HG03354 (cell line): Measurements from ENCODE around the gene PLA2G4D.
A peak's percentile ranks its signal among the peaks of the same experiment; 100 is the strongest.

Experiments used
- ATAC-seq: cut with Tn5 transposase; IDR thresholded peaks from one replicate; pipeline ENCODE4 v1.9.1; 2021; ENCODE audit warnings: mild to moderate bottlenecking; ENCODE audit not compliant: unreplicated experiment, poor library complexity, severe bottlenecking

Gene PLA2G4D

DNA sequence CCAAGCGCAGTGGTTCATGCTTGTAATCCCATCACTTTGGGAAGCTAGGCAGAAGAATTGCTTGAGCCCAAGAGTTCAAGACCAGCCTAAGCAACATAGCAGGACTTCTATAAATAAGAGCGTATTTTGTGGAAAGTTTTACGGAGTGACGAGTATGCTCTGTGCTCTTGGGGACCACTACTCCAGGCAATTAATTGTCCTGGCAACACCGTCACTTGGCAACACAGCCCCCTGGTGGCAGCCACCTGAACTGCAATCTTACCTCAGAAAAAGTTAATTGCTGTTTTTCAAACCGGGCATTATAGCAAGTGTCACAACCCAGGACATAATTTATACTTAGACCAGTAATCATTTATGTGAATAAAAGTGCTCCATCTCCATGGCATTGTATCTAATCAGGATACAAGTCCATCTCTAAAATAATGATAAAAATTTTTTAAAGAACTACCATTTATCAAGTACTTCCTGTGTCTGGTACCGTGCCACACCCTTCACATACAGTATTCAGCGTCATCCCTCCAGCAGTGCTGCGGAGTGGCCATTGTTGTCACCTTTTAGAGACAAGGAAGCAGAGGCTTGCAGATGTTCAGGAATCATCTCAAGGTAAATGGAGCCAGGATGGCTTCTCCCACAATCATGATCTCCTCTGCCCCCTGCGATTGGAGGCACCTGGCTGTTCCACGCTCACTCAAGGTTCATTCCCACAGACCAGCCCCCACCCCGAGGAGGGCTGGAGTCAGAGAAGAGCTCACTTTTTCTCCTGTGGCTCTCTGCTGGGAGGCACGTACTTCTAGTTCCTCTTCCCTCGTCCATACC, 34.5 kb downstream of the PLA2G4D start:
- no peak for ATAC-seq

DNA sequence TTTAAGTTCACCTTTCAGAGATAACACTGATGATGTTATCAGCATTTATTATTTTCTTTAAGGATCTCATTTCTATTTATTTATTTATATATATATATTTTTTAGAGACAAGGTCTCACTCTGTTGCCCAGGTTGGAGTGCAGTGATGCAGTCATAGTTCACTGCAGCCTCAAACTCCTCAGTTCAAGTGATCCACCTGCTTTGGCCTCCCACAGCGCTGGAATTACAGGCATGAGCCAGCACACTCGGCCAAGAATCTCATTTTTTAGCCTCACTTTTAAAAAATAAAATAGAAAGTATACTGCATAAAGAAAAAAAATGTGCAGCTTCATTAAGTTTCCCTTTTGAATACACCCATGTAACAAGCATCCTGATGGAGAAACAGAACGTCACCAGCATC, 35.6 kb downstream of the PLA2G4D start:
- no peak for ATAC-seq

DNA sequence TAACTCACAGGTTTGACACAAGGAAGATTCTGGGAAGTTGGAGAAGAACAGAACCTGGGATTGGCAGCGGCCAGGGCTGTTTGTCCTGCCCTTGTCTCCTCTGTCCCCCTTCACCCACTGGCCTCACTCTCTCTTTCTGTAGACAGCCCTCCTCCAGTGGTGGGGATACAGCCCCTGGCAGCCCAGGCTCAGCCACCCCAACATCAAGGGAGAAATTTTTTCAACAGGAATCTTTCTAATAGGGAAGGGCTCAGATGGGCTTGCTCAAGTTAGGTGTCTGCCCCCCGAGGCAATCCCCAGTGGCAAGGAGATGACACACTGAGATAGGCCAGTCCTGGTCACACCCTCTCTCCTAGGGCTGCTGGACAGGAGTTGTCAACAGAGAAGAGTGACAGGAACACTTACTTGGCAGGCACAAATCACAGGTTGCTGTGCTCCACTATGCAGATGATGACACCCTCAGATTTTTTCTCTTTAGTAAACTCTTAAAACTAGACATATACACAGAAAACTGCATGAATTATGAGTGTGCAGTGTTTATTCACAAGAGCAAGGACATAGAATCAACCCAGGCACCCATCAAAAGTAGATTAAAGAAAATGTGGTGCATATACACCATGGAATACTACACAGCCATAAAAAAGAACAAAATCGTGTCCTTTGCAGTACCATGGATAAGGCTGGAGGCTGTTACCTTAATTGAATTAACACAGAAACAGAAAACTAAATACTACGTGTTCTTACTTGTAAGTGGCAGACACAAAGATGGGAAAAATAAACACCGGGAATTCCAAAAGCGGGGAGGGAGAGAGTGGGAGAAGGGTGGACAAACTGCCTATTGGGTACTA, 36.3 kb downstream of the PLA2G4D start:
- ATAC-seq: no peak

DNA sequence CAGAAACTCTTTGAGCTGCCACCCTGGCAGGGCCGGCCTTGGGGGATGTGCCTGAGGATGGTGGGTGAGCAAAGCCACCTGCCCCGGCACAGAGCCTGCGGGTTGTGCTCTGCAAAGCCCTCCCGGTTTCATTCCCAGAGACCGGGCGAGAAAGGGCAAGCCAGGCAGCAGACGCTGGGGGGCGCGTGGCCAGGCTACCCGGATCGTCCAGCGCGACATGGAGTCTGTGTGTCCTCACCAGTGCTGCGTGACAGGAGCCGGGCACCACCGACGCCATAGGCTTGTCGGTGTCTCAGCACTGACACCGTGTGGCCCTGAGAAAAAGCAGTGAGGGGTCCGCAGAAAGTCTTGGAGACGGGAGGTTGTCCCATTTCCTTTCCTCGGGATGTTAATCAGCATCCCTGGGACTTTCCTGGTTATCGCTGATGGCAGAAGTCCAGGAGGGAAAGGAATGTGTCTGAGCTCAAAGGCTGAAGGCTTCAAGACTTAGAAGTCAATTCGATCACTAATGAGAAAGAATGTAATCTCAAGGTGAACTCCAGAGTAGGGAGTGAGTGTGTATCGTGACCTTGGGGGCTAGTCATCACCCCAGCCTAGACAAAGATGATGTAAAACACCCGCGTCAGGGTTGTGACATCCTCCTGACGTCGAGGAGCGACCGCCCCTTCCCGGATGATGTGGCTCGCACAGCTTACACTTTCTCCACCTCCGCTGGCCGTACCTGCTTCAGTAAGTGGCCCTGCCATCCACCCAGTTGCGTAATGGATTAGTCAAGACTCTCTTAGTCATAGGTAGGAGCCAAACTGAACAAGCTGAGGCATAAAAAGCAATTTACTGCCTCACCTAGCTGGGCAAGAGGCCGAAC, 37.2 kb downstream of the PLA2G4D start:
- no peak for ATAC-seq

DNA sequence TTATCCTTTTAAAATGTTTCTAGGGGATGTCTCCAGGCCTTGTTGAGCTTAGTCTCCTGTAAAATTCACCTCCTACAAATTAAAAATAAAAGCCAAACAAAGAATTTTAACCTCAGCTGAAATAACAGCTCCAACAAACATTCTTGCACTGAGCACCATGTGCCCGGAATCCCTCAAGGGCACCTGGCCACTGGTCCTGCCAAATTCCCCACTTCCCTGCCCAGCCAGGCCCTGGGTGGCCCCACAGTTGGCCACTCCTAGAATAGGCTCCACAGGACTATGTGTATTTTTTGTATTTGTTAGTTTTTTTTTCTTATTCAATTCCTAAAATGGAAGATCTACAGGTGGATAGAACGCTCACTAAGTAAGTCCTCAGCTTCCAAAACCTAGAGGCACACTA, 40.4 kb downstream of the PLA2G4D start:
- ATAC-seq: no peak

GRCh38 chr15:42053010-42053409, 41.4 kb downstream of the PLA2G4D start:
- ATAC-seq: no peak

GRCh38 chr15:42050484-42051255, 43.7 kb downstream of the PLA2G4D start:
- no peak for ATAC-seq

DNA sequence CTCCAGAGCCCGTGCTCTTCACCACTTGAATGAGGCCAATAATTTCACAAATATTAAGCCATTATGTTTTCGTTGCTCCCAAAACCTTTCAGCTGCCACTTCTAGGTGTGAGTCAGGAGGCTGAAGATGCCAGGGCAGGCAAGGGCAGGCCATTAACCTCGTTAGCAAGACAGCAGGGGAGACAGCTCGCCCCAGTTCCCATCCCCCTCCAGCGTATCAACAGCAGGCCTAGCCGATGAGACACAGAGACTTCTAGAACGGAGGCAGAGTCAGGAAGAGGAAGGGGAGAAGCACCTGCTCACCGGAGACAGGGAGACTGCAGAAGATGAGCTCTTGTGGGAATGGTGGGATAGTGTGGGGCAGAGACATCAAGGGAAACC, 45.6 kb downstream of the PLA2G4D start:
- no peak for ATAC-seq

GRCh38 chr15:42048080-42048820, 46.1 kb downstream of the PLA2G4D start:
- no peak for ATAC-seq

DNA sequence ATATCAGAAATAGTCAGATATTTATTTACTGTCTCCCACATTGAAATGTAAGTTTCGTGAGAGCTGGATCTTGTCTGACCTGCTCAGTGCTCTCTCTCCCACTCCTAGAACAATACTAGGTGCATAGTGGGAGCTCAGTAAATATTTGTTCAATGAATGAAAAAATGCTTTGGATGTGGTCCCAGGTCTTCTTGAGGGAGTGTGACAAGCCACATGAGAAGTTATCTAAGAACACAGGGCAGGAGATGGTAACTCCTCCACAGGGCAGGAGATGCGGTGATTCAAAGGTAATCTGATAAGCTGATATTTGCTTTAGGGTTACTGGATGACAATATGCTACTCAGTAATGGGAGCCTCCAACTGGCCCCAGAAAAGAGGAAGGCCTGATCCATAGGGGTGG, 47.8 kb downstream of the PLA2G4D start:
- ATAC-seq: no peak

- no peak for ATAC-seq
Observed at GRCh38 chr15:42045211-42045615, 49.1 kb downstream of the PLA2G4D start.

DNA sequence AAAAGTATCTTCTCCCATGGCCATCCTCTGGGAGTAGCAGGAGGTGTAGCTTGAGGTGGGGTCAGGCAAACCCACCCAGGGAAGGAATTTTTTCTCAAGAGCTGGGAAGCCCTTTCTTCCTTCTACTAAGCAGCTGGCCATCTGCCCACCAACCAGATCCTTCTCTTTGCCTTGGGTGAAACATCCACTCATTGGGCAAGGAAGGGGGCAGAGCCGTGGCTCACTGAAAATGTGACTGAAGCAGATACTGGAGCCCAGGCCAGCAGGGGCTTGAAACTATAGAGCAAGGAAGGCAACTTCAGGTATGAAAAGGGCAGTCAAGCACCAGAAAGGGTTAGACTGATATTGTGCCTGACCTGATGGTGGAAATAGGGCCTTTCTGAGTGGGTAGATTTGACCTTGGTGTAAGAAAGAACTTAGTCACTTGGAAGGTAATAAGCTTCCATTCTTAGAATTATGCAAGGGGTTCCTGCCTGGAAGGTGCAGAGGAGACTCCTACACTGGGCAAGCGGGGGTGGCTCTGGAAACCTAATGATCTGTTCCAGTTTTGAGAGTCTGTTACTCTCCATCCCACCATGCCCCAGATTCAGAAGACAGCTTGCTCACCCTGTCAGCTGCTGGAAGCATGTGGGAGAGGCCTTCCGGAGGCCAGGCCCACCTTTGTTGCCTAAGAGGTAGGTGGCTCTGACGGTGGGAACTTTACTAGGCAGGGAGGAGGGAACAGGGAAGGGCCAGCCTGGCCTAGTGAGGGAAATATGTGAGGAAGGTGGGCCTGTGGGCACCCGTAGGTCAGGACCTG, 51.6 kb downstream of the PLA2G4D start:
- ATAC-seq: no peak

- ATAC-seq: no peak
Observed at GRCh38 chr15:42038401-42038800, 56.0 kb downstream of the PLA2G4D start.

- ATAC-seq: no peak
Observed at GRCh38 chr15:42037656-42038055, 56.7 kb downstream of the PLA2G4D start.

GRCh38 chr15:42036966-42037365, 57.4 kb downstream of the PLA2G4D start:
- ATAC-seq: no peak

DNA sequence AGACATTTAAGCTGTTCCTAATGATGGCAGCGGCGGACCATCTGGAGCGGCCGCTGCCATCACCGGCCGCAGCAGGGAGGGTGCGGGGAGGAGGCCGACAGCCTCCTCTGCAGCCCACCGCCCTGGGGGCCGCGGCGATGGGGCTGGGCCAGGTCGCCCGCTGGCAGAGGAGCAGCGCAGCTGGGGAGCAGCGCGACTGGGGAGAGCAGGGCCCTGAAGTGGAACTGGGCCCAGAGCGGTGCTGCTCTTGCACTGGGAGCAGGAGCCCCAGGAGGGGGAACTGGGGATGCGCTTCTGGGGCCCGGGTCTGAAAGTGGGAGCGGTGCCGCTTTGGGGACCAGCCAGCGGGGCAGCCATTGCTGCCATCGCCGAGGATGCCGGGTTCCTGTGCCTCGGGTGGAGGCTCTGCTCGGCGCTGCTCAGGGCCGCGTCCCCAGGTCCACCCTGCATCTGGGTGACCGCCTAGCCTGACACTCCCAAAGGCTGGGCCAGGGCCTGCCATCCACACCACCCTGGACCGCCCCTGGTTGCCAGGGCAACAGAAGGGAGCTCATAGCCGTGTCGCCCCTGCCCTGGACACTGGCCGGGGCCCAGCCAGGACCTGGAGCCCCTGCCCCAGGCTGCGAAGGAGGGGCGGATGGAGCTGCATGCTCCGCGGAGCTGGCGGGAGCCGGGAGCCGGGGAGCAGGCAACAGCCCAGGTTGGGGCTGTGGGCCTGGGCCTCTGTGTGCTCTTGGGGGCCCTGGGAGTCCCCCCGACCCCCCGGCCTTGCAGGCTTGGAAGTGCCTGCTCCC, 58.1 kb downstream of the PLA2G4D start:
- ATAC-seq: no peak

DNA sequence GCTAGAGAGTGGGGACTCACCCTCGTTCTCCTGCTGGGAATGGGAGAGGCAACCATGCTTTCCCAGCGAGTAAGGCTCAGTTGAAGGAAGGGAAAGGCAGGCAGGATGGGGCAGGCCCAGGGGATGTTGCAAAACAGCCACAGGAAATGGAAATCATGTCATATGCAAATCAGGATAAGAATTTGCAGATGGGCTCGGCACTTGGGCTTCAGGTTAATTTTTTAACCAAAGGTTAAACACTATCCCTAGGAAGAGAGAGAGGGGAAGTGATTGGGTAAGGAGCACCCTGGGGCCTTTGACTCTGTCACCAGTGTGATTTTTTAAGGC, 59.0 kb downstream of the PLA2G4D start:
- ATAC-seq: peak; percentile 80
